Uterus (tissue), 4 donors: ENCODE results near the gene ADH7. TPM values are rescaled to one million over a fixed set of nuclear protein-coding genes. Genes with fewer than 3 reads are reported as not detected.

Source experiments
- DNase-seq, 2 donors: peaks; one replicate each; pipeline ENCODE4 v3.0.0-alpha.2; 2019 to 2020
- H3K27ac ChIP-seq, 2 donors: fragments of 200-600 bp; sonication (generic); 1 replicate in 1 of 2; 2 replicates in 1 of 2; pipeline ENCODE4 v1.5.1; 2016 to 2018
- H3K27me3 ChIP-seq, 2 donors: fragments of 200-600 bp; sonication (generic); one replicate each; pipeline ENCODE4 v1.5.1; 2018 to 2019; ENCODE audit warnings: control low read depth in 1 of 2
- H3K36me3 ChIP-seq, 2 donors: fragments of 200-600 bp; sonication (generic); one replicate each; pipeline ENCODE4 v1.5.1; 2019; ENCODE audit warnings: control low read depth in 1 of 2
- H3K4me1 ChIP-seq, 2 donors: fragments of 200-600 bp; sonication (generic); one replicate each; pipeline ENCODE4 v1.5.1; 2018 to 2019; ENCODE audit warnings: control low read depth in 1 of 2
- H3K4me3 ChIP-seq, 2 donors: fragments of 200-600 bp; sonication (generic); 1 replicate in 1 of 2; 2 replicates in 1 of 2; pipeline ENCODE4 v1.5.1; 2018 to 2019; ENCODE audit warnings: mild to moderate bottlenecking in 1 of 2
- H3K9me3 ChIP-seq, 2 donors: fragments of 200-600 bp; sonication (generic); one replicate each; pipeline ENCODE4 v1.5.1; 2019; ENCODE audit warnings: control low read depth in 1 of 2
- POLR2A ChIP-seq, 2 donors: fragments of 450-650 bp; IDR thresholded peaks; one replicate each; pipeline ENCODE4 v1.6.1; 2016; ENCODE audit warnings: antibody characterized with exemption in 2 of 2, mild to moderate bottlenecking in 1 of 2, moderate library complexity in 1 of 2
- intact Hi-C: fragments of 100-400 bp; cut with DNase I; formaldehyde crosslinking; loops from one replicate; pipeline ENCODE4 v1.15.1; 2023; ENCODE audit warnings: low total_unique reads
- total RNA-seq, 4 donors: library from RNA; depleted of rRNA in 3 of 4; stranded (reverse); fragments of >200 nt in 3 of 4; gene quantifications; one replicate each; pipeline versions ENCODE4 v1.1.0 to v1.2.4, GENCODE V29; 2014 to 2023
- TF ChIP-seq, protein P1 (sequence below), 4 experiments: fragments of 200-600 bp in 2 of 4; fragments of 450-650 bp in 2 of 4; sonication (generic) in 2 of 4; IDR thresholded peaks; one replicate each; pipeline ENCODE4 v1.5.1; 2016 to 2019; ENCODE audit warnings: antibody characterized with exemption in 4 of 4, mild to moderate bottlenecking in 2 of 4, moderate library complexity in 1 of 4
- donor health status: DM: yes; HTN: yes; CAD: no.

The ADH7 gene
- total RNA-seq, 4 donors from 2014 or later, result not detected

DNA sequence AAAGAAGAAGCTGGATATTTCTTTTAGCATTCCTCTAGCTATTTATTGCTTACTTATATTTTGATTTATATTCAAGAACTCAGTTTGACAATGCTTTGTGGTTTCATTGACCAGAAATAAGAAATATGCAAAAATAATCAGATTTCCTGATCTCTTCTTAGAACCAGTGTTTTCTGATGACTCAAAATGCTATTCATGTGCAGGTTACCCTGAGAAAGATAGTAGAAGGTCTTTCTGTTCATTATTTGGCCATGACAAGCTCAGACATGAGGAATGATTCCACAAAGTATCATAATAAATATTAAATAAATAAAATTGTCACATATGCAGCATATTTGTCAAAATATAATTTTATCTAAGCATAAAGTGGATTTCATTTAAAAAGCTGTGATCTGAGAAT lies 24.1 kb downstream of the ADH7 start:
- DNase-seq, result no peak
- H3K4me1 ChIP-seq, result no peaks in the 10 kb centered on the region
- no peak overlapping the region for H3K4me3 ChIP-seq
- H3K36me3 ChIP-seq, result no peaks in the 10 kb centered on the region
- TF ChIP-seq, protein P1, sequence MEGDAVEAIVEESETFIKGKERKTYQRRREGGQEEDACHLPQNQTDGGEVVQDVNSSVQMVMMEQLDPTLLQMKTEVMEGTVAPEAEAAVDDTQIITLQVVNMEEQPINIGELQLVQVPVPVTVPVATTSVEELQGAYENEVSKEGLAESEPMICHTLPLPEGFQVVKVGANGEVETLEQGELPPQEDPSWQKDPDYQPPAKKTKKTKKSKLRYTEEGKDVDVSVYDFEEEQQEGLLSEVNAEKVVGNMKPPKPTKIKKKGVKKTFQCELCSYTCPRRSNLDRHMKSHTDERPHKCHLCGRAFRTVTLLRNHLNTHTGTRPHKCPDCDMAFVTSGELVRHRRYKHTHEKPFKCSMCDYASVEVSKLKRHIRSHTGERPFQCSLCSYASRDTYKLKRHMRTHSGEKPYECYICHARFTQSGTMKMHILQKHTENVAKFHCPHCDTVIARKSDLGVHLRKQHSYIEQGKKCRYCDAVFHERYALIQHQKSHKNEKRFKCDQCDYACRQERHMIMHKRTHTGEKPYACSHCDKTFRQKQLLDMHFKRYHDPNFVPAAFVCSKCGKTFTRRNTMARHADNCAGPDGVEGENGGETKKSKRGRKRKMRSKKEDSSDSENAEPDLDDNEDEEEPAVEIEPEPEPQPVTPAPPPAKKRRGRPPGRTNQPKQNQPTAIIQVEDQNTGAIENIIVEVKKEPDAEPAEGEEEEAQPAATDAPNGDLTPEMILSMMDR (IDR thresholded peaks at IDR 0.05), result no peak
- TF ChIP-seq POLR2A (IDR thresholded peaks at IDR 0.05), result no peak
- no peak overlapping the region for H3K27ac ChIP-seq
- intact Hi-C loops, result no loop called here
- H3K9me3 ChIP-seq, result no peaks in the 10 kb centered on the region
- H3K27me3 ChIP-seq, result no peaks in the 10 kb centered on the region

DNA sequence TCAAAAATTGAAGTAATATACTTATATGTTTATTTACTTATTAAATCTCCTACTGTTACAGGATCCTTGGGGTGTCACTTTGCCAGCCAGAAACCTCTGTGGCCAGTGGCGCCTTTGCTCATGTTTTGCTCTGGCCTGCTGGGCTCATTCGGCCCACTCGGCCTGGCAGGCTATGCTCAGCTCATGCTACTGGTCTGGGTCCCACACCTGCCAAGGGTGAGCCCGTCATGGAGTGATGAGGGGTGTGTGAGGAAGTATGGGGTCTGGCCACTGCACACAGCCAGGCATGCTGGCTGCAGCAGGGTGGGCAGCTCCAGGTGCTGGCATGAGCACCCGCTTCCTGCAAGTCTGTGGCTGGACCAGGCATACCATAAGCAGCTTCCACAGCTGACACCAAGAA lies 25.1 kb downstream of the ADH7 start:
- Histone ChIP-seq H3K27ac (no peak overlapping the region), H3K4me3 (no peak overlapping the region)
- no peak for TF ChIP-seq POLR2A (IDR thresholded peaks at IDR 0.05)
- TF ChIP-seq, protein P1 (IDR thresholded peaks at IDR 0.05), result no peak

DNA sequence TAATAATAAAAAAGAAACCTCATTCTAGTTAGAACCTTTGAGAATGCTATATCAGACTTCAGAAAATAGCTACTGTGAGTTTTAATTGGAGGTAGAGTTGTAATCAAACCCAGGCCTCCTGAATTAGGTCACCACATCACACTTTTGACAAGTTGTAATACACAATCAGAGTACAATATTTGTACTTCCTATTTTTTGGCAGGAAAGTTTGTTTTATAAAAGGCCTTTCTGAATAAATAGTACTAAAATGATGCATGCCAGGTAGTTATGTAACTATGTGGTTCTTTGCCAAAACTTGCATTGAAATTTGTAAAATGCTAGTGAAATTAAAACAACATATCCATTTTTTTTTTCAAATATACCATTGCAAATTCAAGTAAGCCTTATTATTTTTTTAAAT lies 26.8 kb downstream of the ADH7 start:
- no peak for DNase-seq
- Histone ChIP-seq H3K36me3 (no peaks in the 10 kb centered on the region), H3K4me3 (no peak overlapping the region), H3K27ac (peak overlapping the region in 1 of 2 donors; percentile 19), H3K9me3 (no peaks in the 10 kb centered on the region), H3K4me1 (peaks cover 0 to 7% of the 10 kb centered on the region in 2 donors), H3K27me3 (no peaks in the 10 kb centered on the region)
- intact Hi-C loops, result loop anchor here (5.0 kb wide), 1 partner anchor 291 kb away; no protein-coding TSS in a partner anchor
- TF ChIP-seq, protein P1 (IDR thresholded peaks at IDR 0.05), result no peak
- TF ChIP-seq POLR2A (IDR thresholded peaks at IDR 0.05), result no peak

More for the DNA sequence above, 25.1 kb downstream of the ADH7 start:
- Histone ChIP-seq H3K36me3 (no peaks in the 10 kb centered on the region), H3K27me3 (no peaks in the 10 kb centered on the region), H3K4me1 (no peaks in the 10 kb centered on the region), H3K9me3 (no peaks in the 10 kb centered on the region)
- no peak for DNase-seq
- intact Hi-C loops, result no loop called here

DNA sequence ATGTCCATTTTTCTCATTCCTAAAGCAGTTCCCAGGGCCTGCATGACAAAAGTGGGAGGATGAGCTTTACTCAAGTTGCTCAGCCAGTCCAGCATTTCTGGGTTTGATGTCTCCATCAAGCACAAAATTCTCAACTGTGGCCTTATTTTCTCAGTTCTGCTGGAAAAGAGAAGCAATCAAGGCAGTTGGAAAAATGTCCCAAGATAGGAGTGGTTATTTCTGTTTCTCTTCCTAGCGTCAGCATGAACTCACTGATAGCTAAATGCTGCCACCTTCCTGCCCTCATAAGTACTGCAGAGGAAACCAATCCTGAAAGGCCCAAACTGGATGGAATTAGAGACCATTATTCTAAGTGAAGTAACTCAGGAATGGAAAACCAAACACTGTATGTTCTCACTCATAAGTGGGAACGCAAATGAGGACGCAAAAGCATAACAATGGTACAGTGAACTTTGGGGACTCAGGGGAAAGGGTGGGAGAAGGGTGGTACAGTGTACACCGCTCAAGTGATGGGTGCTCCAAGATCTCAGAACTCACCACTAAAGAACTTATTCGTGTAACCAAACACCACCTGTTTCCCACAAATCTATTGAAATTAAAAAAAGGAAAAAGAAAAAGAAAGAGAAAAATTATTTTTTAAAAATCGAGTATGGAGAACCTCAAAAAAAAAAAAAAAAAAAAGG lies 29.6 kb downstream of the ADH7 start:
- Histone ChIP-seq H3K27ac (peak overlapping the region; percentile 70 to 73), H3K9me3 (no peaks in the 10 kb centered on the region), H3K27me3 (no peaks in the 10 kb centered on the region), H3K36me3 (no peaks in the 10 kb centered on the region), H3K4me1 (peaks cover 0 to 7% of the 10 kb centered on the region in 2 donors), H3K4me3 (no peak overlapping the region)
- intact Hi-C loops, result loop anchor here (5.0 kb wide), 1 partner anchor 288 kb away; no protein-coding TSS in a partner anchor
- TF ChIP-seq POLR2A (IDR thresholded peaks at IDR 0.05), result no peak
- TF ChIP-seq, protein P1 (IDR thresholded peaks at IDR 0.05), result peak; percentile 92 to 98 (median 96)
- DNase-seq, result peak; percentile 80 to 83

DNA sequence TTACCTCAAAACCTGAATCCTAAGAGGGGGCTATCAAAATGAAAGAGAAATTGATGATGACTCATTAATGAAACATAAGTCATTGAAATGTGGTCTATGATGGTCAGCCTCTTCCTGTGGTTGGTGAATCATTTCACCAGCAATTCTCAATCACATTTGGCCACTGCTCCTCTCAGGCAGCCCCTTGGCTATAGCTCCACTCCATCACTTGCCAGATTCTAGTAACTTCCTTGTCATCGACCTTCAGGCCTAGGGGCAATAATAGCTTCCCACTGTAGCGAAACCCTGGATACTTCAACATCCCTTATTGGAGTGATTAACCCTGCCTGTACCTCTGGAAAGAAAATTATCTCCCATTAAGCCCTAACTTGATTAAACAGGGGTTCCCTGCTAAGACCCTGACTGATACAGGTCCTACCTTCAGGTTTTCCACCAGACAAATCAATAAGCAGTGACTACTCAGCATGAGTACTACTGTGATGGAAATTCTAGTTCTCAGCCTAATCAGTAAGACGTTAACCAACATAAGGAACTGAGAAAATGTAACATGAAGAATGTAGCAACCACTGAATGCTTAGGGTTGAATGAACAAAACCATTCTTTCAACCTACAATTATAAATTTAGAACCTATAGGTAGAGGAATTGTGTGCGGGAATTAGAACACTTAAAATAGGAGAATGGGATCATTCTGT lies 30.4 kb downstream of the ADH7 start:
- intact Hi-C loops, result loop anchor here (5.0 kb wide), 1 partner anchor 287 kb away; no protein-coding TSS in a partner anchor
- no peak for DNase-seq

More for the DNA sequence above, 30.4 kb downstream of the ADH7 start:
- Histone ChIP-seq H3K4me1 (peaks cover 0 to 7% of the 10 kb centered on the region in 2 donors), H3K9me3 (no peaks in the 10 kb centered on the region), H3K27me3 (no peaks in the 10 kb centered on the region), H3K36me3 (no peaks in the 10 kb centered on the region), H3K27ac (peak overlapping the region; percentile 70 to 73), H3K4me3 (no peak overlapping the region)
- TF ChIP-seq, protein P1 (IDR thresholded peaks at IDR 0.05), result no peak
- no peak for TF ChIP-seq POLR2A (IDR thresholded peaks at IDR 0.05)
